WI38 (cell line): ENCODE results near the gene SP100.

Experiments
- H3K4me3 ChIP-seq: 2 replicates; pipeline ENCODE4 v1.5.1; 2011; ENCODE audit warnings: low read depth, mild to moderate bottlenecking, control low read depth, low read length
- TF ChIP-seq, protein P1 (sequence below): IDR thresholded peaks from 2 replicates; pipeline ENCODE4 v1.5.1; 2012; ENCODE audit warnings: low read depth, mild to moderate bottlenecking, control low read depth, low read length

The SP100 gene

GRCh38 chr2:230590333-230590732, 174.3 kb downstream of the SP100 start:
- TF ChIP-seq, protein P1, sequence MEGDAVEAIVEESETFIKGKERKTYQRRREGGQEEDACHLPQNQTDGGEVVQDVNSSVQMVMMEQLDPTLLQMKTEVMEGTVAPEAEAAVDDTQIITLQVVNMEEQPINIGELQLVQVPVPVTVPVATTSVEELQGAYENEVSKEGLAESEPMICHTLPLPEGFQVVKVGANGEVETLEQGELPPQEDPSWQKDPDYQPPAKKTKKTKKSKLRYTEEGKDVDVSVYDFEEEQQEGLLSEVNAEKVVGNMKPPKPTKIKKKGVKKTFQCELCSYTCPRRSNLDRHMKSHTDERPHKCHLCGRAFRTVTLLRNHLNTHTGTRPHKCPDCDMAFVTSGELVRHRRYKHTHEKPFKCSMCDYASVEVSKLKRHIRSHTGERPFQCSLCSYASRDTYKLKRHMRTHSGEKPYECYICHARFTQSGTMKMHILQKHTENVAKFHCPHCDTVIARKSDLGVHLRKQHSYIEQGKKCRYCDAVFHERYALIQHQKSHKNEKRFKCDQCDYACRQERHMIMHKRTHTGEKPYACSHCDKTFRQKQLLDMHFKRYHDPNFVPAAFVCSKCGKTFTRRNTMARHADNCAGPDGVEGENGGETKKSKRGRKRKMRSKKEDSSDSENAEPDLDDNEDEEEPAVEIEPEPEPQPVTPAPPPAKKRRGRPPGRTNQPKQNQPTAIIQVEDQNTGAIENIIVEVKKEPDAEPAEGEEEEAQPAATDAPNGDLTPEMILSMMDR: no peak
- no peak overlapping the region for H3K4me3 ChIP-seq

DNA sequence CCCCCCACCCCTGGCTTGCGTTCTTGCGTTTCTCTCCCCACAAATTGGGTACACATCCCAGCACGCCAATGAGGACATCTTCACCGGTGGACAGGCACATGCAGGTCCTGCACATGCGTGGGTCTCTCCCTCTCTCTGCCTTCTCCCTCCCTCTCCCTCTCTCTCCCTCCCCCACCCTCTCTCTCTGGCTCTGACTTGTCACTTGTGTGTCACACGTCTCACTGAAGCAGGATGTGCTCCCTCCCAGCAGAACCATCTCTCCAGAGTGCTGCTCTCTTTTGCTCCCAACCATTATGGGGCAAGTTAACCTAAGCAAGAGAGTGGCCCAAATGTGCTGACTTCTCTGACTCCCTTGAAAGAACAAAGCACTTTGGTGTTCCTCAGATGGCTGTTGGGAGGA, 175.8 kb downstream of the SP100 start:
- H3K4me3 ChIP-seq: no peak overlapping the region
- TF ChIP-seq, protein P1: no peak

- no peak overlapping the region for H3K4me3 ChIP-seq
- TF ChIP-seq, protein P1: no peak
Measured at GRCh38 chr2:230592775-230593174, 176.8 kb downstream of the SP100 start.
